ENCODE data around the gene DEFB123.
"Not testable (repeated sequence)": the region's sequence is repeated elsewhere in the genome, so short reads cannot be mapped to it uniquely, and the experiment has no call there.

DEFB123 gene, protein sequence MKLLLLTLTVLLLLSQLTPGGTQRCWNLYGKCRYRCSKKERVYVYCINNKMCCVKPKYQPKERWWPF
- total RNA-seq, result 0 reads per million in 2 donors

- DNase-seq, result no peak
Measured at GRCh38 chr20:31440012-31440659, at the start of gene DEFB123. Gene DEFB123 (plus strand): TSS chr20:31440632. CDS start chr20:31440699, 67 bp downstream.

- no peak for DNase-seq
Measured at GRCh38 chr20:31392836-31393235, 47.6 kb upstream of the DEFB123 start.

GRCh38 chr20:31394900-31395299 lies 45.5 kb upstream of the DEFB123 start:
- no peak for DNase-seq

DNA sequence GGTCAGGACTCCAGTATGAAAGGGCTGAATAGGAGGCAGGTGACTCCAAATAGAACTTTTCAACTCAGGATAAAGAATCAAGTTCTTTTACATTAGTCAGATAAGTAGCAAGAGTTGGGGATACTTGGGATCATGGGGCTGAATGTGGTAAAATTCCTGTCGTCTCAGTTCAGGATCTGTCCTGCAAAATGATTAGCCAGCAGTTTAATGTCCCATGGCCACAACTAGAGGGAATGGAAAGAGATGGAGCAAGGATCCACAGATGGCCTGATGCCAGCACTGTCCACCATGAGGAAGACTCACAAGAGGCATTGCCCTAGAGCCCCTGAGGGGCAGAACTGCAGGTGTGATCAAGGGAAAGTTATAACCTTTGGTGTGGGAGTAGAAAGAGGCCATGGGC lies 36.5 kb upstream of the DEFB123 start:
- no peak for DNase-seq

GRCh38 chr20:31406115-31406514 lies 34.3 kb upstream of the DEFB123 start, which contains the start of gene DEFB121:
Gene DEFB121 (minus strand): TSS chr20:31406215. CDS start chr20:31406152, 63 bp downstream.
- no peak for DNase-seq

GRCh38 chr20:31410011-31410410 lies 30.4 kb upstream of the DEFB123 start:
- DNase-seq, result no peak

DNA sequence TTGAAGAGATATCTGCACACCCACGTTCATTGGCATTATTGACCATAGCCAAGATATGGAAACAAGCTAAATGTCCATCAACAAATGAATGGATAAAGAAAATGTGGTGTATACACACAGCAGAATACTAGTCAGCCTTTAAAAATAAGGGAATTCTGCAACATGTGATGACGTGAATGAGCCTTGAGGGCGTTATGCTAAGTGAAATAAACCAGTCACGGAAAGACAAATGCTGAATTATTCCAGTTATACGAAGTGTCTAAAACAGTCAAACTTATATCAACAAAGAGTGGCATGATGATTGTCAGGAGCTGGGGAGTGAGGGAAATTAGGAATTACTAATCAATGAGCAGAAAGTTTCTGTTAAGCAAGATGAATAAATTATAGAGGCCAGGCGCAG lies 26.1 kb upstream of the DEFB123 start:
- no peak for DNase-seq

DNA sequence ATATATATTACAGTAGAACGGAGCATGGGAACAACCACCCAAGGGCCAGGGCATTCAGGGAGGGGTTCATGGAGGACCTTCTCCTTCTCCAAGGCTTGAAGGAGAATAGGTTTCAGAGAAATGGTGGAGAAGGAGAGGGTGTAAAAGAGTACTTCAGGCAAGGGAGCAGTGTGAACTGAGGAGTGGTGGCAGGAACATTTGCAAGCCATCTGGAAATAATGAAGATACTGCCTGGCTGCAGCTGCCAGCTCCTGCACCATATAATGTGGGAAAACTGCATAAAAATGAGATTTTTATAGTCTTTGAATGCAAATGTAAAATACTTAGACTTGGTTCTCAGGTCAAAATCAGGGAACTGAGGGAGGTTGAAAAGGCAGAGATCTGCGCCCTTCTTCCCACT lies 24.8 kb upstream of the DEFB123 start:
- DNase-seq, result no peak

DNA sequence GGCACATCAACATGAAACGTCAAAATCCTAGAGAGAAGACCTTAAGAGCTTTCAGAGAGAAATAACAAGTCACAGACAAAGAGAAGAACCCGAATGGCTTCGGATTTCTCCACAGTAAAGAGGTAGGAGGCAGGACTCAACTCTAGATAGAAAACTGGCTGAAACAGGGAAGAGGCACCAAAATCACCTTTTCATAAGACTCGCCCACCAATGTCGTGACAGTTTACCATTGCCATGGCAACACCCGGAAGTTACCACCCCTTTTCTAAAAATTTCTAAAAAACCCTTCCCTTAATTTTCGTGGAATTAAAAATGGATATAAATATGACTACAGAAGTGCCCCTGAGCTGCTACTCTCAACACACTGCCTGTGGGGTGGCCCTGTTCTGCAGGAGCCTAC lies 22.1 kb upstream of the DEFB123 start:
- DNase-seq, result no peak

GRCh38 chr20:31425797-31426196 lies 14.6 kb upstream of the DEFB123 start:
- DNase-seq, result no peak

DNA sequence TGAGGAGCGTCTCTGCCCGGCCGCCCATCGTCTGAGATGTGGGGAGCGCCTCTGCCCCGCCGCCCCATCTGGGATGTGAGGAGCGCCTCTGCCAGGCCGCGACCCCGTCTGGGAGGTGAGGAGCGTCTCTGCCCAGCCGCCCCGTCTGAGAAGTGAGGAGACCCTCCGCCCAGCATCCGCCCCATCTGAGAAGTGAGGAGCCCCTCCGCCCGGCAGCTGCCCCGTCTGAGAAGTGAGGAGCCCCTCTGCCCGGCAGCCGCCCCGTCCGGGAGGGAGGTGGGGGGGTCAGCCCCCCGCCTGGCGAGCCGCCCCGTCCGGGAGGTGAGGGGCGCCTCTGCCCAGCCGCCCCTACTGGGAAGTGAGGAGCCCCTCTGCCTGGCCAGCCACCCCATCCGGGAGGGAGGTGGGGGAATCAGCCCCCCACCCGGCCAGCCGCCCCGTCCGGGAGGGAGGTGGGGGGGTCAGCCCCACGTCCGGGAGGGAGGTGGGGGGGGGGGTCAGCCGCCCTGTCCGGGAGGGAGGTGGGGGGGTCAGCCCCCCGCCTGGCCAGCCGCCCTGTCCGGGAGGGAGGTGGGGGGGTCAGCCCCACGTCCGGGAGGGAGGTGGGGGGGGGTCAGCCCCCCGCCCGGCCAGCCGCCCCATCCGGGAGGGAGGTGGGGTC lies 13.4 kb upstream of the DEFB123 start:
- not testable (repeated sequence) for DNase-seq

DNA sequence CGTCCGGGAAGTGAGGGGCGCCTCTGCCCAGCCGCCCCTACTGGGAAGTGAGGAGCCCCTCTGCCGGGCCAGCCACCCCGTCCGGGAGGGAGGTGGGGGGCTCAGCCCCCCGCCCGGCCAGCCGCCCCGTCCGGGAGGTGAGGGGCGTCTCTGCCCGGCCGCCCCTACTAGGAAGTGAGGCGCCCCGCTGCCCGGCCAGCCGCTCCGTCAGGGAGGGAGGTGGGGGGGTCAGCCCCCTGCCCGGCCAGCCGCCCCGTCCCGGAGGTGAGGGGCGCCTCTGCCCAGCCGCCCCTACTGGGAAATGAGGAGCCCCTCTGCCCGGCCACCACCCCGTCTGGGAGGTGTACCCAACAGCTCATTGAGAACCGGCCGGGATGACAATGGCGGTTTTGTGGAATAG lies 12.9 kb upstream of the DEFB123 start:
- DNase-seq, result not testable (repeated sequence)

DNA sequence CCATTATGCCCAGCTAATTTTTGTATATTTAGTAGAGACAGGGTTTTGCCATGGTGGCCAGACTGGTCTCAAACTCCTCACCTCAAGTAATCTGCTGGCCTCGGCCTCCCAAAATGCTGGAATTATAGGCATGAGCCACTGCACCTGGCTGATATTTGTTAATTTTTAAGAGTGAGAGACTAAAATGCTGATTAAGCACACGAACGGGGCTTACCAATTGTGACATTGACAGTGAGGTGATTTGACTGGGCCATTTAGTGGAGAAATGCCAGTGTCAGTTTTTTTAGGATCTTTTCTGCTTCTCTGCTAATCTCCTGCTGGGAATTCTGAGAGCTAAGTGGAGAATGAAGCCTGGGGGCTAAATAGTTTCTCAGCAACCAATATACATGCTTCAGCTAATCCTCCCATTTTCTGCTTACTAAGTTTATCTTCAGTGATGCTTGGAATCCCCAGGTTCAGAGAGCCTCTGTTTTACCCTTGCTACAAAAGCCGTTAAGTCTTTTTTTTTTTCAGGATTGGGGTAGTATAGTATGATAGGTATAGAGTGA lies 9.8 kb upstream of the DEFB123 start:
- DNase-seq, result no peak

- no peak for DNase-seq
Measured at GRCh38 chr20:31446084-31446819, 5.8 kb downstream of the DEFB123 start.

DNA sequence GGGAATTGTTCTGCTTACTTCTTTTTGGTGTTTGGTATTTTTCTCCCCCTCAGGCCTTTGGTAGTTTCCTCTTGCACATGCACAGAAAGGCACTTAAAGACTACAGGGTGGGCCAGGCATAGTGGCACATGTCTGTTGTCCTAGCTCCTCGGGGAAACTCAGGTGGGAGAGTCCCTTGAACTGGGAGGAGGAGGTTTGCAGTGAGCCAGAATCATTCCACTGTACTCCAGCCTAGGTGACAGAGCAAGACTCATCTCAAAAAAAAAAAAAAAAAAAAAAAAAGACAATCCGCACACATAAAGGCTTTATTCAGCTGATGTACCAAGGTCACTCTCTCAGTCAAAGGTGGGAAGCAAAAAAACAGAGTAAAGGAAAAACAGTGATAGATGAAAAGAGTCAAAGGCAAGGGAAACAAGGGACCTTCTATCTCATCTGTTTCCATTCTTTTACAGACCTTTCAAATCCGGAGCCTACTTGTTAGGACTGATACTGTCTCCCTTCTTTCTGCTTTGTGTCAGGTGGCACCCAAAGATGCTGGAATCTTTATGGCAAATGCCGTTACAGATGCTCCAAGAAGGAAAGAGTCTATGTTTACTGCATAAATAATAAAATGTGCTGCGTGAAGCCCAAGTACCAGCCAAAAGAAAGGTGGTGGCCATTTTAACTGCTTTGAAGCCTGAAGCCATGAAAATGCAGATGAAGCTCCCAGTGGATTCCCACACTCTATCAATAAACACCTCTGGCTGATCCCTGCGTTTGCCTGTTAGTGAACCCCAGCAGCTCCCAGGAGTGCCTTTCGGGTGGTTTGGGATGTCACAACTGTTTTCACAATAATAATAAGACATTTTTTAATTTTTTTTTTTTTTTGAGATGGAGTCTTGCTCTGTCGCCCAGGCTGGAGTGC lies 9.3 kb downstream of the DEFB123 start:
- DNase-seq, result no peak

DNA sequence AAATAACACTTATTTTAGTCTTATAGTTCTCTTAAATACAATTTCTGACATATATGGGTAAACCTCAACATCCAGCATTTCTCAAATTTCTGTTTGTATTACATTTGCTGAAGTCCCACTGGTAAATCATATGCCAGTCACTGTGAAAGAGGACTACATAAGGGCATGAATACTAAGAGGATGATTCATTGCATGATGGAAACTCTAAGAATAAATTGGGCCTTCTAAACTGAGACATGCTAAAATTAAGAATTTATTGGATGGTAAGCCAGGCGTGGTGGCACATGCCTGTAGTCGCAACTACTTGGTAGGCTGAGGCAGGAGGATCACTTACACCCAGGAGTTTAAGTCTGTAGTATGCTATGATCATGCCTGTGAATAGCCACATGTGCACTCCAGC lies 12.1 kb downstream of the DEFB123 start:
- DNase-seq, result no peak

DNA sequence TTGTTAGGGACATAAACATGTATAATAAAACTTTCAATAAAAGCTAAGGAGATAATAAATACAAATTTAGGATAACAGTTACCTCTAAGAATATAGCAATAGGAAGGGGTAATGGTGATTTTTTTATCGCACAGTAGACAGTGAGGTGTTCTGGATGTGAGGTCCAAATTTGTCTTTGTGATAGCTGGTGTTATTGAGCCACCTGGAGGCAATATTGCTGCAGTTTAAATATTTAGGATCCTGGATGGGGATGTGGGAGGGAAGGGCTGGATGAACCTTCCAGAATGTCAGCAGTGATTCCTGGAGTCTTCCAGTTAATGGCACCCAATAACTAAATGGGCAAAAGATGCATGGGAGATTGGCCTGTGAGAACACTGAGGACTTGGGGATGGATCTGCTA lies 13.9 kb downstream of the DEFB123 start:
- no peak for DNase-seq

DNA sequence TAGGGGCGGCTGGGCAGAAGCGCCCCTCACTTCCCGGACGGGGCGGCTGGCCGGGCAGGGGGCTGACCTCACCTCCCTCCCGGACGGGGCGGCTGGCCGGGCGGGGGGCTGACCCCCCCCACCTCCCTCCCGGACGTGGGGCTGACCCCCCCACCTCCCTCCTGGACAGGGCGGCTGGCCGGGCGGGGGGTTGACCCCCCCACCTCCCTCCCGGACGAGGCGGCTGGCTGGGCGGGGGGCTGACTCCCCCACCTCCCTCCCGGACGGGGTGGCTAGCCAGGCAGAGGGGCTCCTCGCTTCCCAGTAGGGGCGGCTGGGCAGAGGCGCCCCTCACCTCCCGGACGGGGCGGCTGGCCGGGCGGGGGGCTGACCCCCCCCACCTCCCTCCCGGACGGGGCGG lies 30.5 kb downstream of the DEFB123 start:
- DNase-seq, result not testable (repeated sequence)

DNA sequence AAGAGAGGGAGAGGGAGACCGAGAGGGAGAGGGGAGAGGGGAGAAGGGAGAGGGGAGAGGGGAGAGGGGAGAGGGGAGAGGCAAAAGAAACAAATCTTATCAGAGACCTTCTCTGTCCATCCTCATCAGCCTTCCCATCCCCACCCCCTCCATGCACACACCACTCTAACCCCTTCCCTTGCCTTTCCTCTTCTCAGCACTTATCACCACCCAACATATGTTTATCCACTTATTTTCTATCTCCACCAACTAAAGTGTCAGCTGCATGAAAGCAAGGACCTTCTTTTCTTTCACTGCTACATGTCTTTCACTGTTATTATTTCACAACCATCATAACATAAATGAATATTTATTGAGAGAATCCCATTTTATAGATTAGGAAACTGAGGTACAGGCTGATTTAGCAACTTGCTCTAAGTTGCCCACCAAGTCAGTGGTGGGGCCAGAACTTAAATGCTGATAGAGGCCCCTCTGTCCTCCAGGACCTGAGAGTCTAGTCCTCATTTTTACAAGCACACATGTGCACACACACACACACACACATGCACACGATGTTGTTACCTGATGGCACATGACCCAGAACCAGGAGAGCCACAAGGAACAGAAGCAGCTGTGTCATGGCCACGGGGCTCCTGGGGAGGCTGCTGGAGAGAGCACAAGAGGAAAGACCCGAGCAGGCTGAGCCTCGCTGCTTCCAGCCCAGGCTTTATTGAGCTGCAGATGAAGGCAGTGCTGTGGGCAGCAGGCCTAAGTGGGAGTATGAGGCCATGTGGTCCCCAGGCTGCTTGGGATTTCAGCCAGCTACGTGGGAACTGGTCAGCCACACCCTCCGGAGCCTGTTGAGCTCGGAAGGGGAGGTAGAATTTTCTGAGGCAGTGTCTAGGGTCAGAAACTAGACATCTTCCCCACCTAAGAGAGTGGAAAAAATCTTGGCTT lies 32.2 kb downstream of the DEFB123 start:
- no peak for DNase-seq

GRCh38 chr20:31473331-31474096 lies 33.1 kb downstream of the DEFB123 start:
- no peak for DNase-seq
